ENCODE measurements around the gene TBX15.
"Not testable (repeated sequence)": the region's sequence is repeated elsewhere in the genome, so short reads cannot be mapped to it uniquely, and the experiment has no call there.

TBX15 gene

GRCh38 chr1:118928739-118929554 is 59.2 kb downstream of the TBX15 start:
- H3K4me1 ChIP-seq (ENCODE audit: control insufficient read depth, insufficient read depth, low read length, poor library complexity, severe bottlenecking) = no peaks in the 10 kb centered on the region
- H3K27ac ChIP-seq (ENCODE audit: insufficient read depth, low read length, poor library complexity, severe bottlenecking) = no peak overlapping the region
- H3K4me3 ChIP-seq (ENCODE audit: insufficient read depth, low read depth, low read length, poor library complexity, severe bottlenecking) = no peak overlapping the region
- no peaks in the 10 kb centered on the region for H3K27me3 ChIP-seq (replicated peaks; ENCODE audit: control insufficient read depth, insufficient read depth, low read length, poor library complexity, severe bottlenecking)
- H3K9me3 ChIP-seq (ENCODE audit: control insufficient read depth, low read length) = no peaks in the 10 kb centered on the region
- H3K36me3 ChIP-seq (ENCODE audit: control insufficient read depth, insufficient read depth, low read length) = no peaks in the 10 kb centered on the region
- no peak for DNase-seq

- Histone ChIP-seq H3K27me3 (replicated peaks; ENCODE audit: control insufficient read depth, insufficient read depth, low read length, poor library complexity, severe bottlenecking) (no peaks in the 10 kb centered on the region), H3K4me1 (ENCODE audit: control insufficient read depth, insufficient read depth, low read length, poor library complexity, severe bottlenecking) (no peaks in the 10 kb centered on the region), H3K27ac (ENCODE audit: insufficient read depth, low read length, poor library complexity, severe bottlenecking) (no peak overlapping the region), H3K4me3 (ENCODE audit: insufficient read depth, low read depth, low read length, poor library complexity, severe bottlenecking) (no peak overlapping the region), H3K36me3 (ENCODE audit: control insufficient read depth, insufficient read depth, low read length) (no peaks in the 10 kb centered on the region), H3K9me3 (ENCODE audit: control insufficient read depth, low read length) (no peaks in the 10 kb centered on the region)
- no peak for DNase-seq
These were observed 60.5 kb downstream of the TBX15 start for GRCh38 chr1:118927427-118928187.

DNA sequence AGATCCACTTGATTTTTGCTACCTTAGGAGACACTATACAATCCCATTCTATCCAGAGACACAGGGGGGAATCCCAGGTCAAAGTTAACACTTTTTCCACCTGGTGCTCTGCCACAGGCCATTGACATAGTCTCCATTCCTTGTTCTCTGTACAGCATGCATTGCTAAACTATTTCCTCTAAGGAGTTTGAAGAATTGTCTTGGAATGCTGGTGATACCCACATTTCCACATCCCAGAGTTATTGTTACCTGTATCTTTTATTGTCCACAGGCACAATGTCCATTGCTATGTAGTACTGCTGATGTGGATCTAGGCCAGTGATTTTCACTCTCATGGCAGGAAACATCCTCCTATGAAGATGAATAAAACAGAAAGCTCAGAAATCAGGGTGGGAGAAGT is 61.9 kb downstream of the TBX15 start:
- Histone ChIP-seq H3K27ac (ENCODE audit: insufficient read depth, low read length, poor library complexity, severe bottlenecking) (no peak overlapping the region), H3K4me1 (ENCODE audit: control insufficient read depth, insufficient read depth, low read length, poor library complexity, severe bottlenecking) (no peaks in the 10 kb centered on the region), H3K4me3 (ENCODE audit: insufficient read depth, low read depth, low read length, poor library complexity, severe bottlenecking) (no peak overlapping the region), H3K36me3 (ENCODE audit: control insufficient read depth, insufficient read depth, low read length) (no peaks in the 10 kb centered on the region), H3K27me3 (replicated peaks; ENCODE audit: control insufficient read depth, insufficient read depth, low read length, poor library complexity, severe bottlenecking) (no peaks in the 10 kb centered on the region), H3K9me3 (ENCODE audit: control insufficient read depth, low read length) (no peaks in the 10 kb centered on the region)
- no peak for DNase-seq

DNA sequence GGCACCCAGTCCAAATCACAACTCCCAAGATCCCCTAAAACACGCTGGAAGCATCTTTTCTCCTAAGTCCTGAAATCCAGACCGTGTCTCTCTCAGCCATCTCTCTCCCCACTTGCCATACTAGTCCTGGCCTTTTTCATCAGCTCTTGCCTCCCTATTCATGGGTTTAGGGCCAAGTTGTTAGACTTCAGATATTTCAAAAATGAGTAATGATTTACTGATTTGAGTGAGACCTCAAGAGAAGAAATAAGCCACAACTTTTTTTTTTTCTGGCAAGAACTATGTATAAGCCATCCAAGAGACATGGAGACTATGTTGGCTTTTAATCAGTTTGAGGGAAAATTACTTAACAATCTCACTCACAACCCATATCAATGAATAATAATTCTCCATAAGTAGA is 62.5 kb downstream of the TBX15 start:
- no peaks in the 10 kb centered on the region for H3K4me1 ChIP-seq (ENCODE audit: control insufficient read depth, insufficient read depth, low read length, poor library complexity, severe bottlenecking)
- no peak for DNase-seq
- H3K36me3 ChIP-seq (ENCODE audit: control insufficient read depth, insufficient read depth, low read length) = no peaks in the 10 kb centered on the region
- no peaks in the 10 kb centered on the region for H3K27me3 ChIP-seq (replicated peaks; ENCODE audit: control insufficient read depth, insufficient read depth, low read length, poor library complexity, severe bottlenecking)
- no peak overlapping the region for H3K4me3 ChIP-seq (ENCODE audit: insufficient read depth, low read depth, low read length, poor library complexity, severe bottlenecking)
- no peaks in the 10 kb centered on the region for H3K9me3 ChIP-seq (ENCODE audit: control insufficient read depth, low read length)
- no peak overlapping the region for H3K27ac ChIP-seq (ENCODE audit: insufficient read depth, low read length, poor library complexity, severe bottlenecking)

- no peak overlapping the region for H3K27ac ChIP-seq (ENCODE audit: insufficient read depth, low read length, poor library complexity, severe bottlenecking)
- H3K9me3 ChIP-seq (ENCODE audit: control insufficient read depth, low read length) = no peaks in the 10 kb centered on the region
- H3K4me3 ChIP-seq (ENCODE audit: insufficient read depth, low read depth, low read length, poor library complexity, severe bottlenecking) = no peak overlapping the region
- no peaks in the 10 kb centered on the region for H3K36me3 ChIP-seq (ENCODE audit: control insufficient read depth, insufficient read depth, low read length)
- H3K27me3 ChIP-seq (replicated peaks; ENCODE audit: control insufficient read depth, insufficient read depth, low read length, poor library complexity, severe bottlenecking) = no peaks in the 10 kb centered on the region
- no peak for DNase-seq
- H3K4me1 ChIP-seq (ENCODE audit: control insufficient read depth, insufficient read depth, low read length, poor library complexity, severe bottlenecking) = no peaks in the 10 kb centered on the region
These were observed 64.8 kb downstream of the TBX15 start for GRCh38 chr1:118923319-118923718.

DNA sequence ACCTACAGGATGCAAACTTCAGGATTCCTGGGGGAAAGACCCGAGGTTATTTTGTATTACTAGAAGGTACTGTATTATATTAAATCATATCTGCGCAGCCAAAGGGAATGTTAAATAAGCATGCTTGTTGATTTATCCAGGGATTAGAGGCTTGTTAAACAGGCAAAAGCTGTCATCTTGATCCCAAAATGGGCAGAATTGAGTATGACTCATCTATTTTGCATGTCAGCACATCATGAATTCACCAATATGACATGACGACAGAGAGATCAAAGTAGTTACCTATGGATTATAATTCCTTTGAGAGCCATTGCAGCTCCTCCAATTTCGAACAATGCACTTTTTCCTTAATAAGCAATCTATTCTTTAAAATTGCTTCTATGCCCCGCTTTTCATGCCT is 66.1 kb downstream of the TBX15 start:
- DNase-seq = no peak
- Histone ChIP-seq H3K4me3 (ENCODE audit: insufficient read depth, low read depth, low read length, poor library complexity, severe bottlenecking) (no peak overlapping the region), H3K9me3 (ENCODE audit: control insufficient read depth, low read length) (no peaks in the 10 kb centered on the region), H3K27ac (ENCODE audit: insufficient read depth, low read length, poor library complexity, severe bottlenecking) (no peak overlapping the region), H3K36me3 (ENCODE audit: control insufficient read depth, insufficient read depth, low read length) (no peaks in the 10 kb centered on the region), H3K27me3 (replicated peaks; ENCODE audit: control insufficient read depth, insufficient read depth, low read length, poor library complexity, severe bottlenecking) (no peaks in the 10 kb centered on the region), H3K4me1 (ENCODE audit: control insufficient read depth, insufficient read depth, low read length, poor library complexity, severe bottlenecking) (no peaks in the 10 kb centered on the region)

DNA sequence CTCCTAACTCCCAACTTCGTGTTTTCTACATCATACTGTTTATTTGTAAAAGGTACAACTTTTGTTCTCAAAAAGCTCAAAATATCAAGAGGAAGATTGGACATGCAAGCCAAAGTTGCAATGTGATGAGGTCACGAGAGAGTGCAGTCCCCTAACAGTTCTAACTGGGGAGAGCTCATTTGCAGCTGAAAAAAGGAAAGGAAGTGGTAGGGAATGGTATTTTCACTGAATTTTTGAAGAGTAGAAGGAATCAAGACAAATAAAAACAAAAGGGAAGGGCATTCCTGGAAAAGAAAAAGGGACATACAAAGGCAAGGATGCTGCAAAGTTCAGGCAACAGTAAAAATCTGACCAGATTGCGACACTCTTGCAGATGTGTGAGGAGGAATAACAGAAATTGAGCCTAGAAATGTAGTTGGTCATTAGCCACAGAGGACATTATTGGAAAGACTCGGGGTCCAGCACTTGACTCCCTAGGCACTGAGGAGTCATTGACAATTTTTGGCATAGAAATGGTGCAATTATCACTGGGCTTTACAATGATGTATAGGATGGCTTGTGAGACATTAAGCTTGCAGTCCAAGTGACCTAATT is 67.9 kb downstream of the TBX15 start:
- no peaks in the 10 kb centered on the region for H3K4me1 ChIP-seq (ENCODE audit: control insufficient read depth, insufficient read depth, low read length, poor library complexity, severe bottlenecking)
- no peak overlapping the region for H3K4me3 ChIP-seq (ENCODE audit: insufficient read depth, low read depth, low read length, poor library complexity, severe bottlenecking)
- H3K36me3 ChIP-seq (ENCODE audit: control insufficient read depth, insufficient read depth, low read length) = no peaks in the 10 kb centered on the region
- H3K27me3 ChIP-seq (replicated peaks; ENCODE audit: control insufficient read depth, insufficient read depth, low read length, poor library complexity, severe bottlenecking) = no peaks in the 10 kb centered on the region
- no peak for DNase-seq
- H3K27ac ChIP-seq (ENCODE audit: insufficient read depth, low read length, poor library complexity, severe bottlenecking) = no peak overlapping the region
- no peaks in the 10 kb centered on the region for H3K9me3 ChIP-seq (ENCODE audit: control insufficient read depth, low read length)

DNA sequence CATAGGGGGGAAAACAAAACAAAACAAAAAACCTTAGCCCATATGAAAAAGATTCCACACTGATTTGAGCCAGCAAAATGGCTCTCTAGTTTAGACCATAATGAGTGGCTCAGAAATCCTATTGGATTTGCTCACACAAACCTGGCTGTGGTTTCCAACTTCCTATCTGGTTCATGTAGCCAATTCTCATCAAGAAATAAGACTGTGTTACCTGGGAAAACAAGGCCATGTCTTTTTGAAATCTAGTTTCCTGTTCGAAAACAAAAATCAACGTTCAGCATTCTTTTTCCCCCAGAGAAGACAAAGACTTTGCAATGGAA is 69.2 kb downstream of the TBX15 start:
- Histone ChIP-seq H3K4me1 (ENCODE audit: control insufficient read depth, insufficient read depth, low read length, poor library complexity, severe bottlenecking) (no peaks in the 10 kb centered on the region), H3K36me3 (ENCODE audit: control insufficient read depth, insufficient read depth, low read length) (no peaks in the 10 kb centered on the region), H3K9me3 (ENCODE audit: control insufficient read depth, low read length) (no peaks in the 10 kb centered on the region), H3K4me3 (ENCODE audit: insufficient read depth, low read depth, low read length, poor library complexity, severe bottlenecking) (no peak overlapping the region), H3K27me3 (replicated peaks; ENCODE audit: control insufficient read depth, insufficient read depth, low read length, poor library complexity, severe bottlenecking) (no peaks in the 10 kb centered on the region), H3K27ac (ENCODE audit: insufficient read depth, low read length, poor library complexity, severe bottlenecking) (no peak overlapping the region)
- DNase-seq = no peak

DNA sequence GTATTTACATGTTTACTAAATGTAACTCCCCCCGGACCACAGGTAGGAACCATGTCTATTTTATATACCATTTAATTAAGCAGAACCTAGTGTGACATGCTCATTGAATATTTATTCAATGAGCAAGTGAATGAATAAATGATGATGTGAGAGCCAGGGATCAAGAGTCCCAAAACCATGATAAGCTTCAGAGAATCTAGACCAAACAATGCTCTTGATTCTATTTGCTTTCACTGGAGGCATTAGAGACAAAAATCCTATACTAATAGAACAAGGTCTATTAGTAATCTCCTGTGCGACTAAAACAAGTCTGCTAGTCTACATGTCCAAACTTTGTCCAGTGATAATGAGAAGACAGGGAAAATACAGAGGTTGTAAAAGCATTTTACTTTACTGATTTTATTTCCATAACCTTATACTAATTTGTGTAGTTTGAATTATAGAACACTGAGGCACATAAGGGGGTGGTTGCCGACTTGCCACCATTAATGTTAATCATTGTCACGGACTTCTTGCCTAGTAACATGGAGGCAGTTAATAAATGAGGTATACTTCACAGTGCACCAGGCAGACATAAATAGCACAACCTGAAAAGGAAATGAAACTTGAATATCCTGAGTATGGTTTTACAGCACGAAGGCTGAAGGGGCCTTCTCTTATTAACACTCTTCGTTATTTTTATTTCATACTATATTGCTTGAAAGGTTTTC is 69.8 kb downstream of the TBX15 start:
- no peaks in the 10 kb centered on the region for H3K4me1 ChIP-seq (ENCODE audit: control insufficient read depth, insufficient read depth, low read length, poor library complexity, severe bottlenecking)
- no peak overlapping the region for H3K4me3 ChIP-seq (ENCODE audit: insufficient read depth, low read depth, low read length, poor library complexity, severe bottlenecking)
- no peak for DNase-seq
- no peaks in the 10 kb centered on the region for H3K9me3 ChIP-seq (ENCODE audit: control insufficient read depth, low read length)
- no peaks in the 10 kb centered on the region for H3K27me3 ChIP-seq (replicated peaks; ENCODE audit: control insufficient read depth, insufficient read depth, low read length, poor library complexity, severe bottlenecking)
- H3K36me3 ChIP-seq (ENCODE audit: control insufficient read depth, insufficient read depth, low read length) = no peaks in the 10 kb centered on the region
- no peak overlapping the region for H3K27ac ChIP-seq (ENCODE audit: insufficient read depth, low read length, poor library complexity, severe bottlenecking)

DNA sequence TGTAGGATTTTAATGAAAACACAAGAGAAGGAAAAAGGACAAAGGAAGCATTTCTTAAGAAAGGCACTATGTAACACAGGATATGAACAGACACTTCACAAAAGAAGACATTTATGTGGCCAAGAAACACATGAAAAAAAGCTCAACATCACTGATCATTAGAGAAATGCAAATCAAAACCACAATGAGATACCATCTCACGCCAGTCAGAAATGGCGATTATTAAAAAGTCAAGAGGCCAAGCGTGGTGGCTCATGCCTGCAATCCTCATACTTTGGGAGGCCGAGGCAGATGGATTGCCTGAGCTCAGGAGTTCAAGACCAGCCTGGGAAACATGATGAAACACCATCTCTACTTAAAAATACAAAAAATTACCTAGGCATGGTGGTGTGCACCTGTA is 71.8 kb downstream of the TBX15 start:
- not testable (repeated sequence) for H3K4me1 ChIP-seq (ENCODE audit: control insufficient read depth, insufficient read depth, low read length, poor library complexity, severe bottlenecking); H3K9me3 ChIP-seq (ENCODE audit: control insufficient read depth, low read length); H3K27me3 ChIP-seq (replicated peaks; ENCODE audit: control insufficient read depth, insufficient read depth, low read length, poor library complexity, severe bottlenecking); DNase-seq; H3K27ac ChIP-seq (ENCODE audit: insufficient read depth, low read length, poor library complexity, severe bottlenecking); H3K36me3 ChIP-seq (ENCODE audit: control insufficient read depth, insufficient read depth, low read length); H3K4me3 ChIP-seq (ENCODE audit: insufficient read depth, low read depth, low read length, poor library complexity, severe bottlenecking)

Data from effector memory CD4-positive, alpha-beta T cell (primary cell).